ENCODE data around the gene KHDRBS1. TPM values are rescaled to one million over a fixed set of nuclear protein-coding genes. Genes with fewer than 3 reads are reported as not detected.

The KHDRBS1 gene
- total and polyA plus RNA-seq, 2 donors (not counting 1 experiment from before 2014, with no cell fraction given) = 35.7 to 101 TPM

DNA sequence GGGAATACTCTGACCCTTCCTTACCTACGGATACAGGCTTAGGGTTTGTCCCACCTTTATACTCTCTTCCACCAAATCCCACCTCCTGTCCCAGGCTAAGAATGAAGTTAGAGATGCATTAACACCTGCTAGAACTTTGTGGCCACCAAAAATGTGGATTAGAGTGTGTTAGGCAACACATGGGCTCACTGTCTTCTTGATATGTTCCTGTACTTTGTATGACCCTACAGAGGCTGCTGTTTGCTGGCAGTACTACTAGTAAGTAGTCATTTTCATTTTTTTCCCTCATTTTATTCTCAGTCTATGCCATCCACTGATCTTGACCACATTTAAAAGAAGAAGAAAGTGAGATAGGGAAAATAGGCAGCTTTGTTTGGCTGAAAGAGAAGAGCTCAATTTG is 38.0 kb downstream of the KHDRBS1 start:
- Histone ChIP-seq H3K36me3 (replicated peaks in 1 of 2; ENCODE audit: control extremely low read depth in 1 of 2, control insufficient read depth in 1 of 2, extremely low read depth in 1 of 2, insufficient read depth in 2 of 2, low read length in 1 of 2) (peaks cover 0 to 64% of the 10 kb centered on the region in 2 experiments), H3K9ac (ENCODE audit: low read length) (no peak overlapping the region), H3K27me3 (replicated peaks in 1 of 4; ENCODE audit: control extremely low read depth in 1 of 4, control insufficient read depth in 3 of 4, insufficient read depth in 4 of 4, low read length in 3 of 4) (no peaks in the 10 kb centered on the region), H4K20me1 (ENCODE audit: control insufficient read depth, insufficient read depth, low read length, poor library complexity, severe bottlenecking) (no peaks in the 10 kb centered on the region), H3K4me1 (ENCODE audit: control insufficient read depth in 2 of 2, insufficient read depth in 2 of 2, low read length in 2 of 2) (no peaks in the 10 kb centered on the region), H3K79me2 (ENCODE audit: control insufficient read depth, insufficient read depth, low read length) (no peaks in the 10 kb centered on the region), H3K4me3 (ENCODE audit: control extremely low read depth in 1 of 5, extremely low read depth in 1 of 5, insufficient read depth in 1 of 5, low read depth in 2 of 5, low read length in 4 of 5) (no peak overlapping the region), H3K27ac (ENCODE audit: low read length in 2 of 2) (no peak overlapping the region), H2AFZ (ENCODE audit: insufficient read depth, low read depth, low read length, poor library complexity, severe bottlenecking) (no peak overlapping the region), H3K9me3 (ENCODE audit: control extremely low read depth in 1 of 3, control insufficient read depth in 2 of 3, insufficient read depth in 1 of 3, low read length in 2 of 3) (no peaks in the 10 kb centered on the region), H3K4me2 (replicated peaks; ENCODE audit: low read depth, low read length, poor library complexity, severe bottlenecking) (no peak overlapping the region)
- Mint-ChIP-seq H3K27ac (peak overlapping the region; percentile 5), H3K4me3 (no peak overlapping the region), H3K27me3 (no peaks in the 10 kb centered on the region), H3K4me1 (no peaks in the 10 kb centered on the region), H3K9me3 (ENCODE audit: insufficient read depth) (no peaks in the 10 kb centered on the region)
- ATAC-seq (ENCODE audit: low read depth) = no peak
- CTCF ChIA-PET = interaction anchor here (0.7 to 3.6 kb wide), 3 partner anchors 11 to 56 kb away, joined by 3 to 12 read pairs (median 4); partner anchors contain the start of gene KPNA6
- no peak for DNase-seq
- TF ChIP-seq EZH2 (IDR thresholded peaks at IDR 0.05; ENCODE audit: borderline replicate concordance, insufficient read depth, low read depth, low read length, poor library complexity, severe bottlenecking) = no peak
- TF ChIP-seq, protein P1, sequence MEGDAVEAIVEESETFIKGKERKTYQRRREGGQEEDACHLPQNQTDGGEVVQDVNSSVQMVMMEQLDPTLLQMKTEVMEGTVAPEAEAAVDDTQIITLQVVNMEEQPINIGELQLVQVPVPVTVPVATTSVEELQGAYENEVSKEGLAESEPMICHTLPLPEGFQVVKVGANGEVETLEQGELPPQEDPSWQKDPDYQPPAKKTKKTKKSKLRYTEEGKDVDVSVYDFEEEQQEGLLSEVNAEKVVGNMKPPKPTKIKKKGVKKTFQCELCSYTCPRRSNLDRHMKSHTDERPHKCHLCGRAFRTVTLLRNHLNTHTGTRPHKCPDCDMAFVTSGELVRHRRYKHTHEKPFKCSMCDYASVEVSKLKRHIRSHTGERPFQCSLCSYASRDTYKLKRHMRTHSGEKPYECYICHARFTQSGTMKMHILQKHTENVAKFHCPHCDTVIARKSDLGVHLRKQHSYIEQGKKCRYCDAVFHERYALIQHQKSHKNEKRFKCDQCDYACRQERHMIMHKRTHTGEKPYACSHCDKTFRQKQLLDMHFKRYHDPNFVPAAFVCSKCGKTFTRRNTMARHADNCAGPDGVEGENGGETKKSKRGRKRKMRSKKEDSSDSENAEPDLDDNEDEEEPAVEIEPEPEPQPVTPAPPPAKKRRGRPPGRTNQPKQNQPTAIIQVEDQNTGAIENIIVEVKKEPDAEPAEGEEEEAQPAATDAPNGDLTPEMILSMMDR (IDR thresholded peaks at IDR 0.05) = no peak
- intact Hi-C loops (cut with micrococcal nuclease) = no loop called here
- POLR2A ChIA-PET = no interaction called here
- WGBS (ENCODE audit: insufficient coverage) = no CpG with 5 or more reads among the region's 1 CpG

DNA sequence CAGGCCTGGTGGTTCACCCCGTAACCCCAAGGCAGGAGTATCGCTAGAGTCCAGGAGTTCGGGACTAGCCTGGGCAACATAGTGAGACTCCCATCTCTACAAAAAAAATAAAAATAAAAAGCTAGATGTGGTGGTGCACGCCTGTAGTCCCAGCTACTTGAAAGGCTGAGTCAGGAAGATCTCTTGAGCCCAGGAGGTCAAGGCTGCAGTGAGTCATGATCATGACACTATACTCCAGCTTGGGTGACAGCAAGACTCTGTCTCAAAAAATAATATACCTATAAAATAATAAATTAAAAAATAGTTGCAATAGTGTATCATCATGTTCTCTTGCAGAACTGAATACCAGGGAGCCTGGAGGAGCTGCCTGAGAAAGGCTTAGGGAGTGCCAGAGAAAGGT is 39.2 kb downstream of the KHDRBS1 start:
- TF ChIP-seq, protein P1 (IDR thresholded peaks at IDR 0.05) = no peak
- TF ChIP-seq EZH2 (IDR thresholded peaks at IDR 0.05; ENCODE audit: borderline replicate concordance, insufficient read depth, low read depth, low read length, poor library complexity, severe bottlenecking) = no peak
- H3K27ac Mint-ChIP-seq = no peak overlapping the region
- H3K36me3 ChIP-seq (replicated peaks in 1 of 2; ENCODE audit: control extremely low read depth in 1 of 2, control insufficient read depth in 1 of 2, extremely low read depth in 1 of 2, insufficient read depth in 2 of 2, low read length in 1 of 2) = peaks cover 0 to 59% of the 10 kb centered on the region in 2 experiments
- CTCF ChIA-PET = interaction anchor here (0.5 to 3.6 kb wide), 4 partner anchors 10 to 84 kb away, joined by 3 to 12 read pairs (median 4); partner anchors contain the start of gene KPNA6
- H4K20me1 ChIP-seq (ENCODE audit: control insufficient read depth, insufficient read depth, low read length, poor library complexity, severe bottlenecking) = no peaks in the 10 kb centered on the region
- no peaks in the 10 kb centered on the region for H3K4me1 Mint-ChIP-seq
- H3K4me3 Mint-ChIP-seq = no peak overlapping the region
- no peak overlapping the region for H3K4me3 ChIP-seq (ENCODE audit: control extremely low read depth in 1 of 5, extremely low read depth in 1 of 5, insufficient read depth in 1 of 5, low read depth in 2 of 5, low read length in 4 of 5)
- H3K27me3 ChIP-seq (replicated peaks in 1 of 4; ENCODE audit: control extremely low read depth in 1 of 4, control insufficient read depth in 3 of 4, insufficient read depth in 4 of 4, low read length in 3 of 4) = no peaks in the 10 kb centered on the region
- H3K9ac ChIP-seq (ENCODE audit: low read length) = no peak overlapping the region
- no peaks in the 10 kb centered on the region for H3K27me3 Mint-ChIP-seq
- POLR2A ChIA-PET = no interaction called here
- no peaks in the 10 kb centered on the region for H3K79me2 ChIP-seq (ENCODE audit: control insufficient read depth, insufficient read depth, low read length)
- H3K9me3 Mint-ChIP-seq (ENCODE audit: insufficient read depth) = no peaks in the 10 kb centered on the region
- ATAC-seq (ENCODE audit: low read depth) = no peak
- H3K9me3 ChIP-seq (ENCODE audit: control extremely low read depth in 1 of 3, control insufficient read depth in 2 of 3, insufficient read depth in 1 of 3, low read length in 2 of 3) = no peaks in the 10 kb centered on the region
- no peak overlapping the region for H3K4me2 ChIP-seq (replicated peaks; ENCODE audit: low read depth, low read length, poor library complexity, severe bottlenecking)
- no peaks in the 10 kb centered on the region for H3K4me1 ChIP-seq (ENCODE audit: control insufficient read depth in 2 of 2, insufficient read depth in 2 of 2, low read length in 2 of 2)
- H2AFZ ChIP-seq (ENCODE audit: insufficient read depth, low read depth, low read length, poor library complexity, severe bottlenecking) = no peak overlapping the region
- intact Hi-C loops (cut with micrococcal nuclease) = no loop called here
- DNase-seq = no peak
- no peak overlapping the region for H3K27ac ChIP-seq (ENCODE audit: low read length in 2 of 2)
- WGBS (ENCODE audit: insufficient coverage) = no CpG with 5 or more reads among the region's 4 CpGs

All from B cell (primary cell).